ENCODE data around the gene STAT4. TPM values are rescaled to one million over a fixed set of nuclear protein-coding genes. Genes with fewer than 3 reads are reported as not detected.

The STAT4 gene
- total RNA-seq, 1 experiment from 2014 or later: 0.85 TPM

- CTCF ChIA-PET: no interaction called here
- no peak for TF ChIP-seq CTCF (IDR thresholded peaks at IDR 0.05; ENCODE audit: unreplicated experiment)
- DNase-seq: no peak
- Mint-ChIP-seq H3K36me3 (ENCODE audit: insufficient read depth, unreplicated experiment) (no peaks in the 10 kb centered on the region), H3K4me3 (ENCODE audit: low read depth, unreplicated experiment) (no peak overlapping the region), H3K9me3 (ENCODE audit: low read depth, unreplicated experiment) (peaks cover 3% of the 10 kb centered on the region), H3K27me3 (ENCODE audit: unreplicated experiment) (no peaks in the 10 kb centered on the region), H3K27ac (ENCODE audit: unreplicated experiment) (no peak overlapping the region), H3K4me1 (ENCODE audit: low read depth, unreplicated experiment) (peaks cover 29% of the 10 kb centered on the region)
- no TSS peak for BruUV-seq (replicated peaks)
- intact Hi-C loops (cut with micrococcal nuclease; ENCODE audit: unreplicated experiment): no loop called here
Measured at GRCh38 chr2:191039616-191040015, 111.2 kb downstream of the STAT4 start.

DNA sequence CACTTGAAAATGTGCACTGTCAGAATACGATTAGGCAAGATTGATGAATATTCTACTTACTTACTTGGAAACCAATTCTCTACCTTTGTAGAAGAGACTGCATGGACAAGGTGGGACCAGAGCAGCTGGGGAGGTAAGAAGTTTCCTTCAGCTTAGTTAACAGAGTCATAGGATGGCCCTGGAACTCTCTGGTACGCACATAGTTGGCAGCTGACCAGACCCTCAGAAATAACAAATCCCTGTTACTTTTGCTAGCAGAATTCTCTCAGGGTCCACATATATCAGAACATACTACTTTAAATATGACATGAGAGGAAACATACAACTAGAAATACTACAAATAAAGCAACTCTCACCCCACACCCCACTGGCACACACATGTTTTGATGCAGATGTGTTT, 112.1 kb downstream of the STAT4 start:
- TF ChIP-seq CTCF (IDR thresholded peaks at IDR 0.05; ENCODE audit: unreplicated experiment): no peak
- H3K36me3 Mint-ChIP-seq (ENCODE audit: insufficient read depth, unreplicated experiment): no peaks in the 10 kb centered on the region
- CTCF ChIA-PET: no interaction called here
- no TSS peak for BruUV-seq (replicated peaks)
- H3K27ac Mint-ChIP-seq (ENCODE audit: unreplicated experiment): no peak overlapping the region
- no peaks in the 10 kb centered on the region for H3K27me3 Mint-ChIP-seq (ENCODE audit: unreplicated experiment)
- no peak overlapping the region for H3K4me3 Mint-ChIP-seq (ENCODE audit: low read depth, unreplicated experiment)
- no peak for DNase-seq
- peaks cover 3% of the 10 kb centered on the region for H3K9me3 Mint-ChIP-seq (ENCODE audit: low read depth, unreplicated experiment)
- peaks cover 29% of the 10 kb centered on the region for H3K4me1 Mint-ChIP-seq (ENCODE audit: low read depth, unreplicated experiment)
- intact Hi-C loops (cut with micrococcal nuclease; ENCODE audit: unreplicated experiment): no loop called here

DNA sequence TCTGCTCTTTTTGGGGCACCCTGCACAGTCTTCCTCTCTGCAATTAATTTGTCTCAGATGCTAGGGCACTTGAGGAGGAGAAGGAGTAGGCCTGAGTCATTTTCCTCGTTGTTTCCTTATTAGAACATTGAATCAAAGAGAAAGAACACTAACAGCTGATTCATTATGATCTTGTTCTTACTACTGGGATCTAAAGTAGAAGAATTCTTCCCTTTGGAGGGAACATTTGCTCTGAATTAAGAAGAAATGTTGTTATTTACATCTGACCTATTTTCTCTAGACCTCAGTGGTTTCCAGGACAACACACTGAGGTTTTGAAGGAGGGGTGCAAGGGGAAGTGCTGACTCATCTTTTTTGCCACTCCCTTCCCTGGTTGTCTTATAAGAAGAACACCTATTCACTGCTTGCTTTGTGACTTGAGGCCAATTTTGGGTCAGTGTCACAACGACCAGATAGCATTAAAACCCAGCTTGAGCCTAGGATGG, 112.5 kb downstream of the STAT4 start:
- Mint-ChIP-seq H3K4me3 (ENCODE audit: low read depth, unreplicated experiment) (no peak overlapping the region), H3K27me3 (ENCODE audit: unreplicated experiment) (no peaks in the 10 kb centered on the region), H3K9me3 (ENCODE audit: low read depth, unreplicated experiment) (peaks cover 3% of the 10 kb centered on the region), H3K27ac (ENCODE audit: unreplicated experiment) (no peak overlapping the region), H3K4me1 (ENCODE audit: low read depth, unreplicated experiment) (peaks cover 29% of the 10 kb centered on the region), H3K36me3 (ENCODE audit: insufficient read depth, unreplicated experiment) (no peaks in the 10 kb centered on the region)
- CTCF ChIA-PET: interaction anchor here (0.7 kb wide), 1 partner anchor 140 kb away, joined by 4 read pairs; no protein-coding TSS in a partner anchor
- no TSS peak for BruUV-seq (replicated peaks)
- no peak for TF ChIP-seq CTCF (IDR thresholded peaks at IDR 0.05; ENCODE audit: unreplicated experiment)
- DNase-seq: no peak
- intact Hi-C loops (cut with micrococcal nuclease; ENCODE audit: unreplicated experiment): no loop called here

- no peak overlapping the region for H3K4me3 Mint-ChIP-seq (ENCODE audit: low read depth, unreplicated experiment)
Measured at GRCh38 chr2:191037351-191037750, 113.4 kb downstream of the STAT4 start.

More at GRCh38 chr2:191037351-191037750, 113.4 kb downstream of the STAT4 start:
- Mint-ChIP-seq H3K36me3 (ENCODE audit: insufficient read depth, unreplicated experiment) (no peaks in the 10 kb centered on the region), H3K27me3 (ENCODE audit: unreplicated experiment) (no peaks in the 10 kb centered on the region), H3K27ac (ENCODE audit: unreplicated experiment) (no peak overlapping the region), H3K4me1 (ENCODE audit: low read depth, unreplicated experiment) (peaks cover 28% of the 10 kb centered on the region), H3K9me3 (ENCODE audit: low read depth, unreplicated experiment) (peaks cover 3% of the 10 kb centered on the region)
- no peak for DNase-seq
- no TSS peak for BruUV-seq (replicated peaks)
- CTCF ChIA-PET: interaction anchor here (0.6 kb wide), 1 partner anchor 15 kb away, joined by 3 read pairs; no protein-coding TSS in a partner anchor
- no peak for TF ChIP-seq CTCF (IDR thresholded peaks at IDR 0.05; ENCODE audit: unreplicated experiment)
- intact Hi-C loops (cut with micrococcal nuclease; ENCODE audit: unreplicated experiment): no loop called here
